ENCODE data around the gene TMEM37. TPM values are rescaled to one million over a fixed set of nuclear protein-coding genes. Genes with fewer than 3 reads are reported as not detected.

TMEM37 gene
- total and polyA plus RNA-seq, 2 of the 13 experiments (the other 11 are each of a cell fraction or from before 2014, with no cell fraction given) = 37.7 to 115 TPM

DNA sequence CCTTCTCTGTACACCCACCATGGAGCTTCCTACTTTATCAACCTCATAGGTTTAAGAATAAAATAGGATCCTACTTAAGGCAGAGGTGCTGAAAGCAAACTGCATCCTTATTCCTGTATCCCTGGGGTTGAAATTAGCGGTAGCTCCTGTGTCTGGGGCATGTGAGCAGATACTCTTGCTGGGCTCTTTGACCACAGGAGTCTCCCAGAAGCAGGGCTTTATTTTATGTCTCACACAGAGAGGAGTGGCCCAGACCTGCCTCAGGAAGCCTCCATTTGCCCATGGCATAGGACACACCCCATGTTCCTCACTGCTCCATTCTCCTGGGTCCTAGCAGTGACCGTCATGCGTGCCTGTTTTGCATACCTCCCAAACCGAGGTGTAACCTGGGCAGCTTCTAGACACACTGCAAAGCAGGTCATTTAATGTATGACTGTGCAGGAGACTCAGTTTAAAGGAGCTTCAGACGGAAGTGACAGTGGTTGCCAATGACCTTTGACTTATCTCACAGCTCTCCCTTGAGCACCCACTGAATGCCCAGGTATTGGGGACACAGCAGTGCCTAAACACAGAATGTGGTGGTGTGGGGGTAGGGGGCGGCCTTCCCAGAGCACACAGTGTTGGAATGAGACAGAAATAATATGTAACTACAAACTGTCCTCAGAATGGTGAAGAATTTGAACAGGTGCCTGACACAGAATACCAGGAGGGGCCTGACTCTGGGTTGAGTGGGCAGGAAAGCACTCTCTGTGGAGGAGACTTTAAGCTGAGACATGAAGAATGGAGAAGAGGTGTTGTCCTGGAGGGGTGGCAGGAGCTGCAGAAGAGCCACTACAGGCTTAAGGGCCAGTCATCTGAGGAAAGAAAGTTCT lies 3.7 kb downstream of the TMEM37 start (continued):
- TF ChIP-seq, protein P1, sequence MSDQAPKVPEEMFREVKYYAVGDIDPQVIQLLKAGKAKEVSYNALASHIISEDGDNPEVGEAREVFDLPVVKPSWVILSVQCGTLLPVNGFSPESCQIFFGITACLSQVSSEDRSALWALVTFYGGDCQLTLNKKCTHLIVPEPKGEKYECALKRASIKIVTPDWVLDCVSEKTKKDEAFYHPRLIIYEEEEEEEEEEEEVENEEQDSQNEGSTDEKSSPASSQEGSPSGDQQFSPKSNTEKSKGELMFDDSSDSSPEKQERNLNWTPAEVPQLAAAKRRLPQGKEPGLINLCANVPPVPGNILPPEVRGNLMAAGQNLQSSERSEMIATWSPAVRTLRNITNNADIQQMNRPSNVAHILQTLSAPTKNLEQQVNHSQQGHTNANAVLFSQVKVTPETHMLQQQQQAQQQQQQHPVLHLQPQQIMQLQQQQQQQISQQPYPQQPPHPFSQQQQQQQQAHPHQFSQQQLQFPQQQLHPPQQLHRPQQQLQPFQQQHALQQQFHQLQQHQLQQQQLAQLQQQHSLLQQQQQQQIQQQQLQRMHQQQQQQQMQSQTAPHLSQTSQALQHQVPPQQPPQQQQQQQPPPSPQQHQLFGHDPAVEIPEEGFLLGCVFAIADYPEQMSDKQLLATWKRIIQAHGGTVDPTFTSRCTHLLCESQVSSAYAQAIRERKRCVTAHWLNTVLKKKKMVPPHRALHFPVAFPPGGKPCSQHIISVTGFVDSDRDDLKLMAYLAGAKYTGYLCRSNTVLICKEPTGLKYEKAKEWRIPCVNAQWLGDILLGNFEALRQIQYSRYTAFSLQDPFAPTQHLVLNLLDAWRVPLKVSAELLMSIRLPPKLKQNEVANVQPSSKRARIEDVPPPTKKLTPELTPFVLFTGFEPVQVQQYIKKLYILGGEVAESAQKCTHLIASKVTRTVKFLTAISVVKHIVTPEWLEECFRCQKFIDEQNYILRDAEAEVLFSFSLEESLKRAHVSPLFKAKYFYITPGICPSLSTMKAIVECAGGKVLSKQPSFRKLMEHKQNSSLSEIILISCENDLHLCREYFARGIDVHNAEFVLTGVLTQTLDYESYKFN (CRISPR knock-in tag; conservative IDR thresholded peaks at IDR 0.05) = 0 out of 2 replicates have a peak, but pooled peaks have one; percentile 9
- TF ChIP-seq ZNF674 (CRISPR knock-in tag; IDR thresholded peaks at IDR 0.05; ENCODE audit: low read depth) (no peak), ZFP62 (CRISPR knock-in tag; IDR thresholded peaks at IDR 0.05) (no peak), MTF2 (CRISPR knock-in tag; IDR thresholded peaks at IDR 0.05; ENCODE audit: borderline replicate concordance) (no peak), TBX2 (CRISPR knock-in tag; IDR thresholded peaks at IDR 0.05; ENCODE audit: borderline replicate concordance) (no peak), ZNF460 (CRISPR knock-in tag; IDR thresholded peaks at IDR 0.05; ENCODE audit: borderline replicate concordance) (no peak), TAF15 (IDR thresholded peaks at IDR 0.05; ENCODE audit: low read depth, low read length, poor library complexity, severe bottlenecking) (no peak), YEATS2 (CRISPR knock-in tag; IDR thresholded peaks at IDR 0.05; ENCODE audit: borderline replicate concordance) (no peak), ZSCAN9 (CRISPR knock-in tag; IDR thresholded peaks at IDR 0.05; ENCODE audit: borderline replicate concordance) (no peak), TAF1 (CRISPR knock-in tag; IDR thresholded peaks at IDR 0.05) (0 out of 2 replicates have a peak, but pooled peaks have one; percentile 8), ZNF3 (CRISPR knock-in tag; IDR thresholded peaks at IDR 0.05) (no peak), ZSCAN22 (CRISPR knock-in tag; IDR thresholded peaks at IDR 0.05) (no peak), ZNF33B (CRISPR knock-in tag; IDR thresholded peaks at IDR 0.05) (no peak), HOXA3 (CRISPR knock-in tag; IDR thresholded peaks at IDR 0.05) (no peak), NFE2L1 (CRISPR knock-in tag; IDR thresholded peaks at IDR 0.05; ENCODE audit: borderline replicate concordance) (no peak), DNMT3B (CRISPR knock-in tag; conservative IDR thresholded peaks at IDR 0.05) (no peak), ZFP90 (CRISPR knock-in tag; IDR thresholded peaks at IDR 0.05; ENCODE audit: borderline replicate concordance) (no peak), ZNF660 (CRISPR knock-in tag; IDR thresholded peaks at IDR 0.05; ENCODE audit: borderline replicate concordance, low read depth) (no peak), HMG20B (CRISPR knock-in tag; conservative IDR thresholded peaks at IDR 0.05) (no peak), SUZ12 (IDR thresholded peaks at IDR 0.05; ENCODE audit: low read depth, low read length) (no peak)
- TF ChIP-seq, protein P2, sequence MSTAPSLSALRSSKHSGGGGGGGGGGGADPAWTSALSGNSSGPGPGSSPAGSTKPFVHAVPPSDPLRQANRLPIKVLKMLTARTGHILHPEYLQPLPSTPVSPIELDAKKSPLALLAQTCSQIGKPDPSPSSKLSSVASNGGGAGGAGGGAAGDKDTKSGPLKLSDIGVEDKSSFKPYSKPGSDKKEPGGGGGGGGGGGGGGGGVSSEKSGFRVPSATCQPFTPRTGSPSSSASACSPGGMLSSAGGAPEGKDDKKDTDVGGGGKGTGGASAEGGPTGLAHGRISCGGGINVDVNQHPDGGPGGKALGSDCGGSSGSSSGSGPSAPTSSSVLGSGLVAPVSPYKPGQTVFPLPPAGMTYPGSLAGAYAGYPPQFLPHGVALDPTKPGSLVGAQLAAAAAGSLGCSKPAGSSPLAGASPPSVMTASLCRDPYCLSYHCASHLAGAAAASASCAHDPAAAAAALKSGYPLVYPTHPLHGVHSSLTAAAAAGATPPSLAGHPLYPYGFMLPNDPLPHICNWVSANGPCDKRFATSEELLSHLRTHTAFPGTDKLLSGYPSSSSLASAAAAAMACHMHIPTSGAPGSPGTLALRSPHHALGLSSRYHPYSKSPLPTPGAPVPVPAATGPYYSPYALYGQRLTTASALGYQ (CRISPR knock-in tag; IDR thresholded peaks at IDR 0.05) = no peak
- TF ChIP-seq, protein P3, sequence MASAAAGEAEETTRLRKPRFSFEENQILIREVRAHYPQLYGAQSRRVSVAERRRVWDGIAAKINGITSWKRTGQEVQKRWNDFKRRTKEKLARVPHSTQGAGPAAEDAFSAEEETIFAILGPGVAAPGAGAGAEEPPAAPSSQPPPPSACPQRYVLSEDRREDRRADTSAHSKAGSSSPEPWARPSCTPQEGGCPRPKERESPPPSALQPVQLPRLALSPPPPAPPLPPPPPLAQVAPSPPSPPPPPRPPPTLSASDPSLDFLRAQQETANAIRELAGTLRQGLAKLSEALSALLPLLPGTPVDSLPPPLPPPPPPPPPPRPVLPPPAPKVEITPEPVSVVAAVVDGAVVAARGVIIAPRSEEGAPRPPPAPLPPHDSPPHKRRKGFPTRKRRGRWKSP (CRISPR knock-in tag; IDR thresholded peaks at IDR 0.05) = no peak
- TF ChIP-seq, protein P4, sequence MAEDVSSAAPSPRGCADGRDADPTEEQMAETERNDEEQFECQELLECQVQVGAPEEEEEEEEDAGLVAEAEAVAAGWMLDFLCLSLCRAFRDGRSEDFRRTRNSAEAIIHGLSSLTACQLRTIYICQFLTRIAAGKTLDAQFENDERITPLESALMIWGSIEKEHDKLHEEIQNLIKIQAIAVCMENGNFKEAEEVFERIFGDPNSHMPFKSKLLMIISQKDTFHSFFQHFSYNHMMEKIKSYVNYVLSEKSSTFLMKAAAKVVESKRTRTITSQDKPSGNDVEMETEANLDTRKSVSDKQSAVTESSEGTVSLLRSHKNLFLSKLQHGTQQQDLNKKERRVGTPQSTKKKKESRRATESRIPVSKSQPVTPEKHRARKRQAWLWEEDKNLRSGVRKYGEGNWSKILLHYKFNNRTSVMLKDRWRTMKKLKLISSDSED (CRISPR knock-in tag; IDR thresholded peaks at IDR 0.05) = no peak

Data from HepG2 (cell line).